ENCODE results near the gene GNB5.

GNB5 gene

DNA sequence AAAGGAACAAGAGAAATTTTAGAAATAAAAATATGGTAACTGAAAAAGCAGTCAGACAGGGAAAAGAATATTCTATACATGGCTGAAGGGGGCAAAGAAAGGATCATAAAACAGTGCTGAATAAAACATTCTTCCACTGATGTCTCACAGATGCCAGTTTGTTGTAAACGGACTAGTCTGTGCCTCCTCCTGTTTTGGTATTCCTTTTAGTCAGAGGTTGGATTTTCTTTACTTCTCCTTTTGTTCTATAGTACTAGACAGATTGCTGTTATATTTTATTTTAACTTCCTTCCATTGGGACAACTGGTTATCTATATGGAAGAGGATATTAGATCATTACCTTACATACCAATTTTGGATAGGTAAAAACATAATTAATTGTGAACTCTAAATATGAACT lies 16.0 kb upstream of the GNB5 start:
- Histone ChIP-seq H3K36me3 (ENCODE audit: control insufficient read depth in 1 of 2, insufficient read depth in 2 of 2, low read length in 2 of 2) (no peaks in the 10 kb centered on the region), H3K4me1 (ENCODE audit: control insufficient read depth in 1 of 2, insufficient read depth in 2 of 2, low read length in 2 of 2) (no peaks in the 10 kb centered on the region), H3K27ac (ENCODE audit: low read length) (no peak overlapping the region), H3K9me3 (ENCODE audit: control insufficient read depth in 1 of 2, low read length in 2 of 2) (no peaks in the 10 kb centered on the region), H3K27me3 (ENCODE audit: low read depth, low read length) (no peaks in the 10 kb centered on the region), H3K4me3 (ENCODE audit: low read depth in 1 of 2, low read length in 2 of 2) (no peak overlapping the region)

GRCh38 chr15:52206446-52206845 lies 15.3 kb upstream of the GNB5 start:
- H3K27me3 ChIP-seq (ENCODE audit: low read depth, low read length): no peaks in the 10 kb centered on the region
- no peaks in the 10 kb centered on the region for H3K4me1 ChIP-seq (ENCODE audit: control insufficient read depth in 1 of 2, insufficient read depth in 2 of 2, low read length in 2 of 2)
- H3K27ac ChIP-seq (ENCODE audit: low read length): no peak overlapping the region
- no peak overlapping the region for H3K4me3 ChIP-seq (ENCODE audit: low read depth in 1 of 2, low read length in 2 of 2)
- H3K36me3 ChIP-seq (ENCODE audit: control insufficient read depth in 1 of 2, insufficient read depth in 2 of 2, low read length in 2 of 2): no peaks in the 10 kb centered on the region
- no peaks in the 10 kb centered on the region for H3K9me3 ChIP-seq (ENCODE audit: control insufficient read depth in 1 of 2, low read length in 2 of 2)

- H3K27ac ChIP-seq (ENCODE audit: low read length): no peak overlapping the region
- H3K27me3 ChIP-seq (ENCODE audit: low read depth, low read length): no peaks in the 10 kb centered on the region
- no peaks in the 10 kb centered on the region for H3K4me1 ChIP-seq (ENCODE audit: control insufficient read depth in 1 of 2, insufficient read depth in 2 of 2, low read length in 2 of 2)
- H3K9me3 ChIP-seq (ENCODE audit: control insufficient read depth in 1 of 2, low read length in 2 of 2): no peaks in the 10 kb centered on the region
- no peaks in the 10 kb centered on the region for H3K36me3 ChIP-seq (ENCODE audit: control insufficient read depth in 1 of 2, insufficient read depth in 2 of 2, low read length in 2 of 2)
- no peak overlapping the region for H3K4me3 ChIP-seq (ENCODE audit: low read depth in 1 of 2, low read length in 2 of 2)
Measured at GRCh38 chr15:52204657-52205056, 13.5 kb upstream of the GNB5 start.

DNA sequence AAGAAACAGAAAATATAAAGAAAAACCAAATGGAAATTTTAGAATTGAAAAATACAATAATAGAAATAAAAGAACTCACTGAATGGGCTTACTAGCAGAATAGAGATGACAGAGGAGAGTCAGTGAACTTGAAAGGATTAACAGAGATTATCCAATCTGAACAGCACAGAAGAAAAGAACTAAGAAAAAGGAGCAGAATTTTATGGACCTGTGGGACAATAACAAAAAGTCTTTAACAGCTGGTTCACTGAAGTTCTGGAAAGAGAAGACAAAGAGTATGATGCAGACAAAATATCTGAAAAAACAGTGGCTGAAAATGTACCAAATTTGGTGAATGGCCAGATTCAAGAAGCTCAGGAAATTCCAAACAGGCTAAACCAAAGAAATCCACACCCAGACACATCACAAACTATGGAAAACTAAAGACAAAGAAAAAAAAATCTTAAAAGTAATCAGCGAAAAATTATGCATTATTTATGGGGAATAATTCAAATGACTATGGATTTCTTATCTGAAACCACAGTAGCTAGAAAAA lies 9.7 kb upstream of the GNB5 start:
- no peak overlapping the region for H3K27ac ChIP-seq (ENCODE audit: low read length)
- no peaks in the 10 kb centered on the region for H3K4me1 ChIP-seq (ENCODE audit: control insufficient read depth in 1 of 2, insufficient read depth in 2 of 2, low read length in 2 of 2)
- no peak overlapping the region for H3K4me3 ChIP-seq (ENCODE audit: low read depth in 1 of 2, low read length in 2 of 2)
- no peaks in the 10 kb centered on the region for H3K27me3 ChIP-seq (ENCODE audit: low read depth, low read length)
- H3K9me3 ChIP-seq (ENCODE audit: control insufficient read depth in 1 of 2, low read length in 2 of 2): no peaks in the 10 kb centered on the region
- H3K36me3 ChIP-seq (ENCODE audit: control insufficient read depth in 1 of 2, insufficient read depth in 2 of 2, low read length in 2 of 2): no peaks in the 10 kb centered on the region

DNA sequence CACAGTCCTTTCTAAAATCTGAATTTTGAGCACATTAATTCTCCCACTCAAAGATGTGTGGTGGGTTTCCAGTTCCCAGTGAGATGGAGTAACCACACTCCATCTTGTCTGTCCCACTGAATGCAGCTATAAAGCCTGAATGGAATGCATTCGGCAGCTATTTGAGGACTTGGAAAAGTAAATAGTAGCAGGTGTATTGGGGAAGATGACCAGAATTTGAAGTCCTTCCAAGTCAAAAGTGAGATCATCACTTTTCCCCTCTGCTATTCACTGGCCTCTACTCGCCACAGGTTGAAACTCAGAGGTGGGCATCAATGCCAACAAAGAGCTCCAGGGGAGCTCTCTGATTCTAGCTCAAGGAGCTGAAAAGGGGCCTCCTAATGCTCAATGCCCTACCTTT lies 8.1 kb upstream of the GNB5 start:
- Histone ChIP-seq H3K4me3 (ENCODE audit: low read depth in 1 of 2, low read length in 2 of 2) (no peak overlapping the region), H3K27me3 (ENCODE audit: low read depth, low read length) (no peaks in the 10 kb centered on the region), H3K36me3 (ENCODE audit: control insufficient read depth in 1 of 2, insufficient read depth in 2 of 2, low read length in 2 of 2) (no peaks in the 10 kb centered on the region), H3K9me3 (ENCODE audit: control insufficient read depth in 1 of 2, low read length in 2 of 2) (no peaks in the 10 kb centered on the region), H3K4me1 (ENCODE audit: control insufficient read depth in 1 of 2, insufficient read depth in 2 of 2, low read length in 2 of 2) (no peaks in the 10 kb centered on the region), H3K27ac (ENCODE audit: low read length) (no peak overlapping the region)

- Histone ChIP-seq H3K4me3 (ENCODE audit: low read depth in 1 of 2, low read length in 2 of 2) (no peak overlapping the region), H3K36me3 (ENCODE audit: control insufficient read depth in 1 of 2, insufficient read depth in 2 of 2, low read length in 2 of 2) (no peaks in the 10 kb centered on the region), H3K27ac (ENCODE audit: low read length) (no peak overlapping the region), H3K27me3 (ENCODE audit: low read depth, low read length) (no peaks in the 10 kb centered on the region), H3K9me3 (ENCODE audit: control insufficient read depth in 1 of 2, low read length in 2 of 2) (no peaks in the 10 kb centered on the region), H3K4me1 (ENCODE audit: control insufficient read depth in 1 of 2, insufficient read depth in 2 of 2, low read length in 2 of 2) (no peaks in the 10 kb centered on the region)
Measured at GRCh38 chr15:52196891-52197290, 5.7 kb upstream of the GNB5 start.

DNA sequence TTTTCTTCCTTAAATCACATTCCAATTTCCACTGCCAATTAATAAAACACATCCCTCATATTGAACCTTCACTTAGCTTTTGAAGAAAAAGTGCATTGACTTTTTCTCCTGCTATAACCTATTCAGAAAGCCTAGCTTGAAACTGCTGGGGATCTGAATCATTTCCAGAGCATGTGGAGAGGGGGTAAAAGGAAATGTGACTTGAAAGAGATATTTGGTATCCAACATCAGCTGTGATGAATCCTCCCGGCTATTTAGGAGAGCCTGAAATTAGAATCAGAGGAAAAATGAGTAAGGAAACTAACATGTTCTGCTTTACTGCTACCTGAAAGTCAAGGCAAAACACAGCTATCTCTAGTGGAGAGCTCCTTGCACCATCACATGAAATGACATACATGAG lies 2.6 kb upstream of the GNB5 start:
- no peaks in the 10 kb centered on the region for H3K36me3 ChIP-seq (ENCODE audit: control insufficient read depth in 1 of 2, insufficient read depth in 2 of 2, low read length in 2 of 2)
- no peaks in the 10 kb centered on the region for H3K9me3 ChIP-seq (ENCODE audit: control insufficient read depth in 1 of 2, low read length in 2 of 2)
- H3K4me1 ChIP-seq (ENCODE audit: control insufficient read depth in 1 of 2, insufficient read depth in 2 of 2, low read length in 2 of 2): no peaks in the 10 kb centered on the region
- no peaks in the 10 kb centered on the region for H3K27me3 ChIP-seq (ENCODE audit: low read depth, low read length)
- no peak overlapping the region for H3K4me3 ChIP-seq (ENCODE audit: low read depth in 1 of 2, low read length in 2 of 2)
- H3K27ac ChIP-seq (ENCODE audit: low read length): no peak overlapping the region

DNA sequence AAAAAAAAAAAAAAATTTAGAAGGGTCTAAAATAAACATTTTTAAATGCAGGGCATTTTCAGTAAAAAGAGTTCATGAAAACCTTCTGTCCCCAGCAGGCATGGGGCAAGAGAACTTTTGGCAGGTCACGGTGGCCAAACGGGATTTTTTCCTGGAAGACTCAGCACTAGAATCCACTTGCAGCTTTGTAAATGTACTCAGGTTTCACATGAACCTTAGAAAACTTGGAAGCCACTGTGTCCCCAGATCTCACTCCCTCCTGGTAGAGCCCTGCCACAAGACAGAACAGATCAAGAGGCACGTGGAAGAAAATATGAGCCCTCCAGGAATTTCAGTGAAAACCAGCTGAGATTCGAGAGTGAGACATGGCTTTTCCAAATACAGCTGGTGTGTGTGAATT lies 2.1 kb upstream of the GNB5 start:
- Histone ChIP-seq H3K27me3 (ENCODE audit: low read depth, low read length) (no peaks in the 10 kb centered on the region), H3K9me3 (ENCODE audit: control insufficient read depth in 1 of 2, low read length in 2 of 2) (no peaks in the 10 kb centered on the region), H3K27ac (ENCODE audit: low read length) (no peak overlapping the region), H3K4me3 (ENCODE audit: low read depth in 1 of 2, low read length in 2 of 2) (no peak overlapping the region), H3K36me3 (ENCODE audit: control insufficient read depth in 1 of 2, insufficient read depth in 2 of 2, low read length in 2 of 2) (no peaks in the 10 kb centered on the region), H3K4me1 (ENCODE audit: control insufficient read depth in 1 of 2, insufficient read depth in 2 of 2, low read length in 2 of 2) (no peaks in the 10 kb centered on the region)

DNA sequence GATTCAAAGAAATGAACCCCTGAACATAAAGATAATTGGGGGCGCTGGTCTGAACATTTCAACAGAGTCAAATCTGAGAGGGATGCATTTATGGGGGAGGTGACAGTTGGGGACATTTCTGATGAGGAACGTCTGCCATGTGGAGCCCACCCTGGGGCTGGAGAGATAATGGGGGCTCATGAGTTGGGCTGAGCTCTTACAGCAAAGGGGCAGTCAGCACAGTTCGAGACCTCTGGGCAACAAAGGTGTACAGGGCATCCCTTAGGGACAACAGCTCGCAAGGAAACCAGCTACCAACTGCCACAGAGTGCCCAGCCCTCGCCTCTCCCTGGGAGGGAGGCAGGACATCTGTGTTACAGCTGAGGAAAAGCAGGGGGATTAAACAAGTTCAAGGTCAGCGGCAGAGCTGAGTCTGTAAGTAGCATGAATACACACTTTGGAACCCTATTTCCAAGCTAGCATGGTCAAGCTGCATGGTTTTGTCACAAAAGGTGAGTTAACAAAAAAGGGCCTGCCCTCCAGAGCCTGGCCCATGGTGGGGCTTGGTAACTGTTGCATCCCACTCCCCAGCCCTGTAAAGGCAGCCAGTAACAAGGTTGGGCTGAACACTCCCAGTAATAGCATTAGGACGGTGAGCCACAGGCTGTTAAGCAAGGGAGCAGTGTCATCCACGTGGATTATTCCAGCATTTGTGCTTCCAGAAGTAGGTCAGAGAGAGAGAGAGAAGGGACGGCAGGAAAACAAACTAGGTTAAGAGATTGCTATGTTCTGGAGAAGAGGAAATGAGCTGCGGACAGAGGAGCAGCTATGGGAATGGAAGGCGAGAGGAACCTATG lies 4.3 kb downstream of the GNB5 start:
- Histone ChIP-seq H3K4me1 (ENCODE audit: control insufficient read depth in 1 of 2, insufficient read depth in 2 of 2, low read length in 2 of 2) (no peaks in the 10 kb centered on the region), H3K27me3 (ENCODE audit: low read depth, low read length) (no peaks in the 10 kb centered on the region), H3K4me3 (ENCODE audit: low read depth in 1 of 2, low read length in 2 of 2) (no peak overlapping the region), H3K36me3 (ENCODE audit: control insufficient read depth in 1 of 2, insufficient read depth in 2 of 2, low read length in 2 of 2) (no peaks in the 10 kb centered on the region), H3K9me3 (ENCODE audit: control insufficient read depth in 1 of 2, low read length in 2 of 2) (no peaks in the 10 kb centered on the region), H3K27ac (ENCODE audit: low read length) (no peak overlapping the region)

DNA sequence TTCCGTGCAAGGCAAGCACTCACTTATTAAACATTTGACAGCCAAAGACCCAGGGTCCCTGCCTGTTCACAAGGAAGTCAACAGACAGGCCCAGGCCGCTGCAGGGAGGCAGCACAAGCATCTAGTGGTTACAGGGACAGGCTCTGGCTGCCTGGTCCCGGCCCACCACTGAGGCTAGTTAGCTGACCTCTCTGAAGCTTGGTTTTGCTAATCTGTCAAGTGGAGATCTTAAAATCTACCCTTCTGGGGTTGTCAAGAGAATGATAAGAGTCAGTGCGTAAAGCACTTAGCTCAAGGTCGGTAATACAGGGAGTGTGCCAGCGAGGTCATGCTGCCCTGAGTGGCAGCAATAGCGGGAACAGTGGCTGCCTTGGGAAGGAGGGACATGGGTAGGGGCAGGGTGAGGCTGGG lies 6.0 kb downstream of the GNB5 start:
- Histone ChIP-seq H3K9me3 (ENCODE audit: control insufficient read depth in 1 of 2, low read length in 2 of 2) (no peaks in the 10 kb centered on the region), H3K36me3 (ENCODE audit: control insufficient read depth in 1 of 2, insufficient read depth in 2 of 2, low read length in 2 of 2) (no peaks in the 10 kb centered on the region), H3K27ac (ENCODE audit: low read length) (no peak overlapping the region), H3K4me3 (ENCODE audit: low read depth in 1 of 2, low read length in 2 of 2) (no peak overlapping the region), H3K27me3 (ENCODE audit: low read depth, low read length) (no peaks in the 10 kb centered on the region), H3K4me1 (ENCODE audit: control insufficient read depth in 1 of 2, insufficient read depth in 2 of 2, low read length in 2 of 2) (peaks cover 0 to 4% of the 10 kb centered on the region in 2 donors)

- Histone ChIP-seq H3K4me1 (ENCODE audit: control insufficient read depth in 1 of 2, insufficient read depth in 2 of 2, low read length in 2 of 2) (peaks cover 0 to 4% of the 10 kb centered on the region in 2 donors), H3K27me3 (ENCODE audit: low read depth, low read length) (no peaks in the 10 kb centered on the region), H3K4me3 (ENCODE audit: low read depth in 1 of 2, low read length in 2 of 2) (no peak overlapping the region), H3K36me3 (ENCODE audit: control insufficient read depth in 1 of 2, insufficient read depth in 2 of 2, low read length in 2 of 2) (no peaks in the 10 kb centered on the region), H3K9me3 (ENCODE audit: control insufficient read depth in 1 of 2, low read length in 2 of 2) (no peaks in the 10 kb centered on the region), H3K27ac (ENCODE audit: low read length) (no peak overlapping the region)
Measured at GRCh38 chr15:52184721-52185120, 6.5 kb downstream of the GNB5 start.

Data from muscle layer of duodenum (tissue), 2 donors.